Left ventricle myocardium inferior (tissue), 1 donor: ENCODE results near the gene PDZD2. TPM values are rescaled to one million over a fixed set of nuclear protein-coding genes. Genes with fewer than 3 reads are reported as not detected.

Experiments used
- DNase-seq: peaks from one replicate; pipeline ENCODE4 v3.0.0-alpha.2; 2020
- H3K27ac ChIP-seq: fragments of 200-600 bp; replicated peaks from 2 replicates; pipeline ENCODE4 v1.8.0; 2021
- H3K27me3 ChIP-seq: fragments of 200-600 bp; 2 replicates; pipeline ENCODE4 v1.8.0; 2021; ENCODE audit warnings: low read depth
- H3K36me3 ChIP-seq: fragments of 200-600 bp; 2 replicates; pipeline ENCODE4 v1.8.0; 2021
- H3K4me1 ChIP-seq: fragments of 200-600 bp; 2 replicates; pipeline ENCODE4 v1.8.0; 2021
- H3K4me3 ChIP-seq: fragments of 200-600 bp; 2 replicates; pipeline ENCODE4 v1.8.0; 2021; ENCODE audit warnings: mild to moderate bottlenecking, moderate library complexity
- H3K9me3 ChIP-seq: fragments of 200-600 bp; replicated peaks from 2 replicates; pipeline ENCODE4 v1.8.0; 2021
- intact Hi-C: fragments of 100-400 bp; cut with micrococcal nuclease; formaldehyde crosslinking; loops from one replicate; pipeline ENCODE4 v1.11.0; 2022
- total RNA-seq: library from RNA; stranded (reverse); fragmentation: NEBNext Ultra II Directional; extraction: Animal tissue kit (Norgen Biotek cat#: 25700); gene quantifications from one replicate; pipeline ENCODE4 v1.2.1, GENCODE V29; 2021
- TF ChIP-seq, protein P1 (sequence below): fragments of 200-600 bp; IDR thresholded peaks from 2 replicates; pipeline ENCODE4 v1.8.0; 2021; ENCODE audit warnings: antibody characterized with exemption, mild to moderate bottlenecking, borderline replicate concordance
- donor health status: DM: no; HTN: yes; CAD: no; lungs with severe emphysema.

Gene PDZD2
- total RNA-seq, 1 donor from 2014 or later = 120 TPM

DNA sequence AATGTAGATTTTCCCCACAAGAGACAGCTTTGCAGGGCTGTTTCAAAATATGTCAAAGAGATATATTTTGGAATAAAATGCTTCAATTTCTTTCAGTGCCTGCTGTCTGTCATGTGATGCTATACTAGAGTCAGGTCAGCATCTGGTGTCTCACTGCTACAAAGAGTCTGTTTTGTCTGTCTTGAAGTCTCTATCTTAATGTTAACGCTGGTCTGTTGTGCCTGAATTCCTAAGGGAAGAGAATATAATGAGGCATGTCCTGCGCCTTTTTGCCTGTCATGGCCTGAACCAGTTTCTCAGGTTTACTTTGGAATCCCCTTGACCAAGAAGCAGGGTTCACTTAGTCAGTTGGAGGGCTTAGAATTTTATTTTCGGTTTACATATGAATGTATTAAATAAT, 176.4 kb downstream of the PDZD2 start:
- Histone ChIP-seq H3K4me3 (no peak overlapping the region), H3K9me3 (no peaks in the 10 kb centered on the region), H3K36me3 (no peaks in the 10 kb centered on the region), H3K27ac (no peak overlapping the region), H3K4me1 (peaks cover 6% of the 10 kb centered on the region), H3K27me3 (no peaks in the 10 kb centered on the region)
- TF ChIP-seq, protein P1, sequence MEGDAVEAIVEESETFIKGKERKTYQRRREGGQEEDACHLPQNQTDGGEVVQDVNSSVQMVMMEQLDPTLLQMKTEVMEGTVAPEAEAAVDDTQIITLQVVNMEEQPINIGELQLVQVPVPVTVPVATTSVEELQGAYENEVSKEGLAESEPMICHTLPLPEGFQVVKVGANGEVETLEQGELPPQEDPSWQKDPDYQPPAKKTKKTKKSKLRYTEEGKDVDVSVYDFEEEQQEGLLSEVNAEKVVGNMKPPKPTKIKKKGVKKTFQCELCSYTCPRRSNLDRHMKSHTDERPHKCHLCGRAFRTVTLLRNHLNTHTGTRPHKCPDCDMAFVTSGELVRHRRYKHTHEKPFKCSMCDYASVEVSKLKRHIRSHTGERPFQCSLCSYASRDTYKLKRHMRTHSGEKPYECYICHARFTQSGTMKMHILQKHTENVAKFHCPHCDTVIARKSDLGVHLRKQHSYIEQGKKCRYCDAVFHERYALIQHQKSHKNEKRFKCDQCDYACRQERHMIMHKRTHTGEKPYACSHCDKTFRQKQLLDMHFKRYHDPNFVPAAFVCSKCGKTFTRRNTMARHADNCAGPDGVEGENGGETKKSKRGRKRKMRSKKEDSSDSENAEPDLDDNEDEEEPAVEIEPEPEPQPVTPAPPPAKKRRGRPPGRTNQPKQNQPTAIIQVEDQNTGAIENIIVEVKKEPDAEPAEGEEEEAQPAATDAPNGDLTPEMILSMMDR = no peak
- DNase-seq = no peak
- intact Hi-C loops = no loop called here

DNA sequence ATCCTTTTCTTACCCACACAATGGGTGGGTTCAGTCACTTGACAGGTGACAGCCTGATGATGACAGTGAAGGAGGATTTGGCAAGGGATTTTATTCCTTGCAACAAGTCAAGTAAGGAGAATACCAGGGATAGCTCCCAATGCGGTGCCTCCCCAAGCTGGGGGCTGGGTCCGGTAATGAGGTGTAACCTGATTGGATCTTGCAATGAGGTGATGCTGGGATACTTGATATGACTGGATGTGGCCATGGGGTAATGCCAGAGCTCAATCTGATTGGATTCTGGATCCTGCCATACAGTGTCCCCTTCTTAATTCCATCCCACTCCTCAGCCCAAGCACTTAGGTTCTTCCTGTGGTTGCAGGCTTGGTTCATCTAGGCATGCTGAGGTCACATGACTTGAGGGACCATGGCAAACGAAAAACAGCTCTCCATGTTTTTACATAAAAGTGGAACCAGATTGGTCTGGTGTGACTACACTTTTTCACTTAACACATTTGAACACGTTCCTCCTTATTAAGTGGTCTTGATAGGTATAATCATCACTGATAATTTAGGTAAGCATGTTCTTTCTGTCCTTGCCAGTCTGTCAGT, 181.1 kb downstream of the PDZD2 start:
- no peak overlapping the region for H3K4me3 ChIP-seq
- peaks cover 5% of the 10 kb centered on the region for H3K4me1 ChIP-seq
- H3K9me3 ChIP-seq = no peaks in the 10 kb centered on the region
- H3K36me3 ChIP-seq = no peaks in the 10 kb centered on the region
- no peak overlapping the region for H3K27ac ChIP-seq
- TF ChIP-seq, protein P1 = no peak
- H3K27me3 ChIP-seq = no peaks in the 10 kb centered on the region
- no peak for DNase-seq
- intact Hi-C loops = no loop called here

DNA sequence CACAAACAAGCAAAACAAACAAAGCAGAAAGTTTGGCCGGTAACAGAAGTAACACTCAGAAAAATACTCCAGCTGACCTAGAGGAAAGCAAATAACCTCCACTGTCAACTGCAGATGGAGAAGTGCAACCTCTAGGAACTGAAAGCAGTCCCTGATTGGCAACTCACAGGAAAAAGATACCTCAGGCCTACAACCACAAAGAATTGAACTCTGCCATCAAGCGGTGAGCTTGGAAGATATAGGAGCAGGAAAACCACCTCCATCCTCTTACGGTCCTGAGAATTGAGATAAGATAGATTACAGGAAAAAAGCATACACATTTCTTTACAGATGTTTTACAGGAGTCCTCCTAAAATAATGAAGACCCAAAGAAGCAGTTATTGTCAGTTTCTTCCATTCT, 184.5 kb downstream of the PDZD2 start:
- TF ChIP-seq, protein P1 = peak; percentile 11
- peaks cover 7% of the 10 kb centered on the region for H3K9me3 ChIP-seq
- H3K36me3 ChIP-seq = no peaks in the 10 kb centered on the region
- no peak for DNase-seq
- no peak overlapping the region for H3K27ac ChIP-seq
- no peak overlapping the region for H3K4me3 ChIP-seq
- no peaks in the 10 kb centered on the region for H3K27me3 ChIP-seq
- peaks cover 15% of the 10 kb centered on the region for H3K4me1 ChIP-seq
- intact Hi-C loops = no loop called here

DNA sequence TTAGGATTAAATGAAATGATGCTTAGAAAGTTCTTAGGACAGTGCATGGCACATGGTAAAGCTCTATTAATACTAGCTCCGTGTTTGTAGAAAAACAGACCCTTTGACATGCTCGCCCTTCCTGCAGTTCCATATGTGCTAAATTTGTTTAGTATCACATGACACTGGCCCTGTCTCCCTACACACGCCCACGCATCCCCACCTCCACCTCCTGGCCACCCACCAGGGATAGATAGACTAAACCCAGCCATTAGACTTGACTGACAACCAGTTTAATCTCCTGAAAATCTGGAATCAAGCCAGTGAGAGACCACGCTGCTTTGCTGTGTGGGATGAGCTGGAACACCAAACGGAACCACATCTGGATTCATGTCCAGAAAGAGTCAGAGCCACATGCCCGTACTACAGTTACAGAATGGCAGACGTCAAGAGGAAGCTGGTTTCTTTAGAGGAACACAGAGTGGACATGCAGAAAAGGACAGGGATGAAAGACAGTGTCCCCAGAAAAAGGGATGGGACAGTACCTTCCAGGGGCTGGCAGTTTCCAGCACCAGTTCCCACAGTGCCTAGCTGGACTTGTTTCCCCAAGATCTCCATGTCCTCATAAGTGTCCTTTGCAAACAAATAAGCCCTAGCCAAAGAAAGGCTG, 186.1 kb downstream of the PDZD2 start:
- Histone ChIP-seq H3K4me1 (peaks cover 15% of the 10 kb centered on the region), H3K27me3 (no peaks in the 10 kb centered on the region), H3K9me3 (peaks cover 17% of the 10 kb centered on the region), H3K4me3 (no peak overlapping the region), H3K36me3 (no peaks in the 10 kb centered on the region), H3K27ac (peak overlapping the region; percentile 37)
- intact Hi-C loops = loop anchor here (5.0 kb wide), 2 partner anchors 252 to 267 kb away; no protein-coding TSS in a partner anchor
- DNase-seq = no peak
- TF ChIP-seq, protein P1 = no peak

DNA sequence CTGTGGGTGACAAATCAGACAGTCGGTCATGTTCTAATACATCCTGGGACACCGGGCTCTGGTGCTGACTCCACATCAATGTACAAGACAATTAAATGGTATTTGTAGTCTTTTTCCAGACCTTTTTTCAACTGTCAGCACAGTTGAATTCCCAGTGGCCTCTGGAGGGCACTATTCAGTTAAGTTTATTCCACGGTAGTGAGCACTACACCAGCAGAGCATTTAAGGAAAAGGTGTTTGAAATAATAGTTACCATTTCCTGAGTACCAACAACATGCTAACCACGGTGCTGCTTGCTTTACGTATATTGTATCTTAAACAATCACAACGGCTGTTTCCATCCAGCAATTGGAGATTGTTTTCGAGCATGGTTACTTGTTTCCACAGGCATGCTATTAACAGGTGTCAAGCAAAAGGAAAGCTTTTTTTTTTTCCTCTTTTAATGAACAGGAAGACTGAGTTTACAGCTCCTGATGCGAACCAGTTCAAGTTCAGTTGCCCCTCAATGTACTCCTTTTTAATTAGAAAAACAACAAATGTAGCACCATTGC, 186.7 kb downstream of the PDZD2 start:
- TF ChIP-seq, protein P1 = peak; percentile 78
- Histone ChIP-seq H3K4me1 (peaks cover 15% of the 10 kb centered on the region), H3K36me3 (no peaks in the 10 kb centered on the region), H3K27me3 (no peaks in the 10 kb centered on the region), H3K4me3 (no peak overlapping the region), H3K9me3 (peaks cover 17% of the 10 kb centered on the region), H3K27ac (peak overlapping the region; percentile 37)
- intact Hi-C loops = loop anchor here (5.0 kb wide), 2 partner anchors 252 to 267 kb away; no protein-coding TSS in a partner anchor
- no peak for DNase-seq
